NT2/D1 (cell line): ENCODE results near the gene POLN.

Experiments
- DNase-seq: peaks from one replicate; pipeline ENCODE4 v3.0.0-alpha.2; 2011; ENCODE audit warnings: low read depth, low spot score
- H3K27me3 ChIP-seq: 2 replicates; pipeline ENCODE4 v1.6.0; 2011; ENCODE audit warnings: mild to moderate bottlenecking; ENCODE audit not compliant: insufficient read length, insufficient read depth
- H3K36me3 ChIP-seq: 2 replicates; pipeline ENCODE4 v1.6.1; 2011; ENCODE audit warnings: mild to moderate bottlenecking, low read length, mixed read lengths; ENCODE audit not compliant: insufficient read depth, insufficient read length
- H3K4me1 ChIP-seq: 2 replicates; pipeline ENCODE4 v1.5.1; 2011; ENCODE audit not compliant: insufficient read depth, insufficient read length
- H3K4me3 ChIP-seq: 2 replicates; pipeline ENCODE4 v1.5.1; 2011; ENCODE audit warnings: low read depth; ENCODE audit not compliant: insufficient read length
- H3K9ac ChIP-seq: 2 replicates; pipeline ENCODE4 v1.6.0; 2011; ENCODE audit warnings: low read depth; ENCODE audit not compliant: insufficient read length
- H3K9me3 ChIP-seq: 2 replicates; pipeline ENCODE4 v1.5.1; 2011; ENCODE audit warnings: mild to moderate bottlenecking, low read length; ENCODE audit not compliant: insufficient read depth
- SUZ12 ChIP-seq: IDR thresholded peaks from 2 replicates; pipeline ENCODE4 v1.6.1; 2011; ENCODE audit not compliant: insufficient read length, insufficient read depth; ENCODE audit errors: extremely low read depth
- YY1 ChIP-seq: IDR thresholded peaks from 2 replicates; pipeline ENCODE4 v1.6.1; 2011; ENCODE audit not compliant: insufficient read length, insufficient read depth
- ZNF274 ChIP-seq: IDR thresholded peaks from 2 replicates; pipeline ENCODE4 v1.6.1; 2011; ENCODE audit warnings: mild to moderate bottlenecking, low read depth, low read length

The POLN gene

GRCh38 chr4:2078584-2078983 is 163.3 kb downstream of the POLN start:
- no peaks in the 10 kb centered on the region for H3K9me3 ChIP-seq
- H3K9ac ChIP-seq: no peak overlapping the region
- TF ChIP-seq SUZ12 (no peak), ZNF274 (no peak), YY1 (no peak)
- DNase-seq: no peak
- H3K4me3 ChIP-seq: no peak overlapping the region
- no peaks in the 10 kb centered on the region for H3K36me3 ChIP-seq
- peaks cover 35% of the 10 kb centered on the region for H3K4me1 ChIP-seq
- H3K27me3 ChIP-seq: no peaks in the 10 kb centered on the region

DNA sequence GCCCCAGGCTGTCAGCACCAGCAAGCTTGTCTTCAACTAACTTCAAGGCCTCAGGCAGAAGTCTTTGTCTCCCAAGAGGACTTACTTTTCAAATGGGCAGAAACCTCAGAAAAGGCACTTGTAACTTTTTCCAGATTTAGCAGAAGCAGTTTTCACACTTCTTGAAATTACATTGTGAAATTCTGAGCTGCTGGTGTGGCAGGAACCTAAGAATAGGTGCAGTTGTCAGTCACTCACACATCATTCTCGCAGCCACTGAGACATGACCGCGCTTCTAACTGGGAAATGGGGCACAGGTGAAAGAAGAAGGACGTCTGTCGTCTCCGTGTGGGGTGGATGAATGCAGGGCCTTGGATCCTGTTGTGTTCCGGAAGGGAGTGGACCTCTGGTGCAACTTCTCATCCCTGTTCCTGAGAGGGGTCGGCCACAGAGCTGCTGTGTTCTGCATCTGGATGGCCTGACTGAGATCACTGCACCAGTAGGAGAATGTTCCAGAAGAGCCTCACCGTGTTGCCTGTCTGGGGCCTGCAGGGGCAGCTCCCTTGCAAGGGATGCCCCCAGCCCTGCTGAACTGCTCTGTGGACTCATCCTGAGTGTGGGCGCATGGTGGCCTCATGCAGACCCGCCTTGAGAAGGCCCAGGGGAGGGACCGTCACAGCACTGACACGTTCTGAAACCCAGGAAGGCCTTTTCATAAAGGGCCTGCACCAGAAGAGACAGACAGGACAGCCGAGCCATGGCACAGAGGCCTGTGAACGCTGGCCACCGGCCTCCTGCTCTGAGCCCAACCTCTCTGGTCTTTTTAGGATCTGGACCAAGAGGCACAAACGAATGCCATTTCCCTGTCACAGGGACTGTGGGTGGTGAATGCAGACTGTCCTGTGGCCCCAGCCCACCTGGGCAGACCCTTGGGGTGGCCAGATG is 164.1 kb downstream of the POLN start:
- Histone ChIP-seq H3K9me3 (no peaks in the 10 kb centered on the region), H3K36me3 (no peaks in the 10 kb centered on the region), H3K4me1 (peaks cover 42% of the 10 kb centered on the region), H3K9ac (peak overlapping the region; percentile 51), H3K4me3 (no peak overlapping the region), H3K27me3 (no peaks in the 10 kb centered on the region)
- TF ChIP-seq ZNF274 (no peak), YY1 (no peak), SUZ12 (no peak)
- DNase-seq: no peak

- H3K4me3 ChIP-seq: no peak overlapping the region
- TF ChIP-seq YY1 (no peak), SUZ12 (no peak), ZNF274 (no peak)
- H3K4me1 ChIP-seq: peaks cover 50% of the 10 kb centered on the region
- H3K9me3 ChIP-seq: no peaks in the 10 kb centered on the region
- no peak for DNase-seq
- H3K9ac ChIP-seq: peak overlapping the region; percentile 51
- no peaks in the 10 kb centered on the region for H3K27me3 ChIP-seq
- H3K36me3 ChIP-seq: no peaks in the 10 kb centered on the region
Measured at GRCh38 chr4:2076908-2077536, 164.9 kb downstream of the POLN start.

GRCh38 chr4:2075987-2076907 is 165.7 kb downstream of the POLN start:
- Histone ChIP-seq H3K9me3 (no peaks in the 10 kb centered on the region), H3K36me3 (no peaks in the 10 kb centered on the region), H3K9ac (peak overlapping the region; percentile 45), H3K27me3 (no peaks in the 10 kb centered on the region), H3K4me3 (no peak overlapping the region), H3K4me1 (peaks cover 57% of the 10 kb centered on the region)
- no peak for DNase-seq
- TF ChIP-seq SUZ12: no peak
- TF ChIP-seq YY1: no peak
- no peak for TF ChIP-seq ZNF274

DNA sequence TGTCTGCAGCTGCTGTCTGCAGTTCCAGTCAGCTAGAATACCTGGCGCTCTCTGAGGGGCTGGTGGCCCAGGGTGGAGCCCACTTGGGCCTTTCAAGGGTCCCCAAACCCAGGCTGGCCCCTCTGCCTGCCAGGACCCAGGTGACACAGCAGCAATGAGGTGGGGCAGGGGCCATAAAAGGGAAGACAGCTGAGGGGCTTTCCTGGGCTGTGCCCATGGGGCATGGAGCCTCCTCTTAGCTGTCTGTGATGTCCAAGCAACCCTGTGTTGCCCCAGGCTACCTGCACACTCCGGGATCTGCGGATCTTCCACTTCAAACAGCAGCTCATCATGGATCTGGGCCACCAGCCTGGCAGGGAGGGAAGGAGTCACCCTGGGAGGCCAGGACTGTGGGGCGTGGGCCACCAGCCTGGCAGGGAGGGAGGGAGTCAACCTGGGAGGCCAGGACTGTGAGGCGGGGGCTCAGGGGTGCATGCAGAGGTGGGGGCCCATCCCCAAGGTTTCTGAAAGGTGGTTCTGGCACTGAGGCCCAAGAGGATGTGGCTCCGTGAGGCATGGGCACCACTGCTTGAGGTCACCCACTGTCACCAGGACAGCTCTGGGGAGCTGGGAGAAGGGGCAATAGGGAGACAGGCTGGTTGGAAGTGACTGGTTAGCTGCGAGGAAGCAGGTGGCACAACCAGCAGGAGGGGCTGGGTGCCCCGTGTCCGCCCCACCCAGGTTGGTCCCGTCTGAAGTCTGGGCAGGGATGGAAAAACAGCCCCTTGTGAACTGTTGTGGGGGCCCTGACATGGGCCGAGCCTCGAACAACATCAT is 166.5 kb downstream of the POLN start:
- Histone ChIP-seq H3K9me3 (no peaks in the 10 kb centered on the region), H3K4me1 (peaks cover 65% of the 10 kb centered on the region), H3K9ac (no peak overlapping the region), H3K27me3 (no peaks in the 10 kb centered on the region), H3K36me3 (no peaks in the 10 kb centered on the region), H3K4me3 (no peak overlapping the region)
- no peak for TF ChIP-seq YY1
- TF ChIP-seq SUZ12: no peak
- no peak for TF ChIP-seq ZNF274
- no peak for DNase-seq

GRCh38 chr4:2074588-2074987 is 167.3 kb downstream of the POLN start:
- H3K4me1 ChIP-seq: peaks cover 64% of the 10 kb centered on the region
- no peak for TF ChIP-seq YY1
- no peak for TF ChIP-seq SUZ12
- TF ChIP-seq ZNF274: no peak
- no peaks in the 10 kb centered on the region for H3K36me3 ChIP-seq
- DNase-seq: no peak
- H3K9me3 ChIP-seq: no peaks in the 10 kb centered on the region
- no peak overlapping the region for H3K9ac ChIP-seq
- no peaks in the 10 kb centered on the region for H3K27me3 ChIP-seq
- H3K4me3 ChIP-seq: no peak overlapping the region
